Caco-2 (cell line): ENCODE measurements around the gene IGFLR1. TPM values are rescaled to one million over a fixed set of nuclear protein-coding genes. Genes with fewer than 3 reads are reported as not detected.

Source experiments
- BruUV-seq: library from RNA; stranded (reverse); fragments of 400-500 nt; replicated peaks from 2 replicates; lab custom pipeline; 2021; lab: Mats Ljungman, UMichigan
- CTCF ChIA-PET: fragments of 300-600 bp; sonication (Branson Sonifier 250); formaldehyde crosslinking; loops from one replicate; lab custom pipeline; 2022; ENCODE audit warnings: antibody characterized with exemption; lab: Charles Lee
- POLR2A ChIA-PET: fragments of 300-600 bp; sonication (Branson Sonifier 250); formaldehyde crosslinking; loops from one replicate; lab custom pipeline; 2022; ENCODE audit warnings: antibody characterized with exemption; lab: Charles Lee
- DNase-seq, 2 experiments: peaks; one replicate each; pipeline versions ENCODE4 v3.0.0 to v3.0.0-alpha.2; 2020 to 2022
- H3K27me3 ChIP-seq: replicated peaks from 2 replicates; pipeline ENCODE4 v1.6.0; 2011; ENCODE audit warnings: low read length; ENCODE audit not compliant: control insufficient read depth, insufficient read depth
- H3K36me3 ChIP-seq: 2 replicates; pipeline ENCODE4 v1.5.1; 2011; ENCODE audit warnings: low read length; ENCODE audit not compliant: control insufficient read depth, insufficient read depth
- H3K4me1 ChIP-seq: fragments of 250-450 bp; sonication (Bioruptor Pico); 2 replicates; pipeline ENCODE4 v1.5.1; 2020; ENCODE audit warnings: mild to moderate bottlenecking
- H3K4me3 ChIP-seq: 2 replicates; pipeline ENCODE4 v1.5.1; 2011; ENCODE audit warnings: low read depth, mild to moderate bottlenecking, control low read depth, low read length
- H3K9me3 ChIP-seq: fragments of 250-450 bp; sonication (Bioruptor Pico); 2 replicates; pipeline ENCODE4 v1.5.1; 2020; ENCODE audit warnings: mild to moderate bottlenecking, moderate library complexity
- H3K27ac Mint-ChIP-seq: one replicate; pipeline ENCODE4 v1.8.0; 2022; ENCODE audit warnings: mixed read lengths; ENCODE audit not compliant: unreplicated experiment
- H3K27me3 Mint-ChIP-seq: one replicate; pipeline ENCODE4 v1.8.0; 2022; ENCODE audit warnings: mixed read lengths; ENCODE audit not compliant: insufficient read depth, unreplicated experiment
- H3K36me3 Mint-ChIP-seq: one replicate; pipeline ENCODE4 v1.8.0; 2022; ENCODE audit warnings: mild to moderate bottlenecking, mixed read lengths; ENCODE audit not compliant: insufficient read depth, unreplicated experiment
- H3K4me1 Mint-ChIP-seq: one replicate; pipeline ENCODE4 v1.8.0; 2022; ENCODE audit warnings: low read depth, mixed read lengths; ENCODE audit not compliant: unreplicated experiment
- H3K4me3 Mint-ChIP-seq: one replicate; pipeline ENCODE4 v1.8.0; 2022; ENCODE audit warnings: mild to moderate bottlenecking, moderate library complexity, mixed read lengths; ENCODE audit not compliant: unreplicated experiment
- H3K9me3 Mint-ChIP-seq: one replicate; pipeline ENCODE4 v1.8.0; 2022; ENCODE audit warnings: mixed read lengths; ENCODE audit not compliant: unreplicated experiment
- CTCF ChIP-seq, 2 experiments: fragments of 200-600 bp in 1 of 2; IDR thresholded peaks; 1 replicate in 1 of 2; 2 replicates in 1 of 2; pipeline versions ENCODE4 v1.5.1 to v1.8.0; 2011 to 2022; ENCODE audit warnings: antibody characterized with exemption in 1 of 2, control low read depth in 1 of 2, inconsistent platforms in 1 of 2, low read depth in 1 of 2, low read length in 1 of 2, mild to moderate bottlenecking in 1 of 2, moderate library complexity in 1 of 2; ENCODE audit not compliant: insufficient read depth in 1 of 2, severe bottlenecking in 1 of 2, unreplicated experiment in 1 of 2
- intact Hi-C: fragments of 100-400 bp; cut with micrococcal nuclease; formaldehyde crosslinking; loops from one replicate; pipeline ENCODE4 v1.10.0; 2022; ENCODE audit not compliant: unreplicated experiment
- total RNA-seq: library from RNA; stranded (reverse); gene quantifications from 2 replicates; pipeline ENCODE4 v1.2.3, GENCODE V29; 2022

Gene IGFLR1
- total RNA-seq, 1 experiment from 2014 or later = 11.3 TPM

GRCh38 chr19:35748106-35749020 lies 6.1 kb upstream of the IGFLR1 start, which contains the start of gene LIN37:
Gene LIN37, plus strand, starts transcription at chr19:35748576. Its CDS starts 149 bp downstream, at chr19:35748725.
- Histone ChIP-seq H3K4me1 (peaks cover 7% of the 10 kb centered on the region), H3K4me3 (peak within 1 kb of the TSS; percentile 58), H3K9me3 (no peaks in the 10 kb centered on the region), H3K36me3 (no peaks in the 10 kb centered on the region), H3K27me3 (no peaks in the 10 kb centered on the region)
- ChIA-PET POLR2A (interaction anchor here (0.7 to 1.4 kb wide), 11 partner anchors 8 to 306 kb away, joined by 3 to 12 read pairs (median 4); partner anchors contain the start of genes COX6B1 and THAP8), CTCF (interaction anchor here (0.5 to 1.5 kb wide), 8 partner anchors 8 to 261 kb away, joined by 3 to 14 read pairs (median 4); no protein-coding TSS in a partner anchor)
- H3K27ac Mint-ChIP-seq = peak within 1 kb of the TSS; percentile 71
- BruUV-seq = TSS peak; percentile 24
- peak; percentile 99 for DNase-seq
- H3K9me3 Mint-ChIP-seq = no peaks in the 10 kb centered on the region
- intact Hi-C loops = loop anchor here (1.0 kb wide), 2 partner anchors 10 to 31 kb away; partner anchors contain the start of gene PROSER3
- peaks cover 39% of the 10 kb centered on the region for H3K36me3 Mint-ChIP-seq
- peaks cover 18% of the 10 kb centered on the region for H3K4me1 Mint-ChIP-seq
- TF ChIP-seq CTCF (IDR thresholded peaks at IDR 0.05; ENCODE audit: insufficient read depth in 1 of 2, low read depth in 1 of 2, low read length in 1 of 2, severe bottlenecking in 1 of 2, unreplicated experiment in 1 of 2) = no peak
- H3K27me3 Mint-ChIP-seq = no peaks in the 10 kb centered on the region
- H3K4me3 Mint-ChIP-seq = peak within 1 kb of the TSS; percentile 89

- Mint-ChIP-seq H3K36me3 (peaks cover 54% of the 10 kb centered on the region), H3K27me3 (no peaks in the 10 kb centered on the region), H3K27ac (peak overlapping the region; percentile 98), H3K4me1 (peaks cover 23% of the 10 kb centered on the region), H3K9me3 (no peaks in the 10 kb centered on the region), H3K4me3 (peak overlapping the region; percentile 93)
- peaks cover 7% of the 10 kb centered on the region for H3K4me1 ChIP-seq
- intact Hi-C loops = no loop called here
- DNase-seq = no peak
- BruUV-seq = no TSS peak
- CTCF ChIA-PET = interaction anchor here (0.7 to 1.6 kb wide), 3 partner anchors 10 to 476 kb away, joined by 6 to 12 read pairs (median 6); no protein-coding TSS in a partner anchor
- H3K4me3 ChIP-seq = no peak overlapping the region; the same call in 1 of the 2 replicates
- no peak for TF ChIP-seq CTCF (IDR thresholded peaks at IDR 0.05; ENCODE audit: insufficient read depth in 1 of 2, low read depth in 1 of 2, low read length in 1 of 2, severe bottlenecking in 1 of 2, unreplicated experiment in 1 of 2)
- H3K27me3 ChIP-seq = no peaks in the 10 kb centered on the region
- H3K36me3 ChIP-seq = no peaks in the 10 kb centered on the region
- H3K9me3 ChIP-seq = no peaks in the 10 kb centered on the region
- POLR2A ChIA-PET = no interaction called here
Measured at GRCh38 chr19:35746531-35746930, 4.3 kb upstream of the IGFLR1 start.

- Histone ChIP-seq H3K4me1 (peaks cover 7% of the 10 kb centered on the region), H3K36me3 (no peaks in the 10 kb centered on the region), H3K27me3 (no peaks in the 10 kb centered on the region), H3K9me3 (no peaks in the 10 kb centered on the region), H3K4me3 (peak overlapping the region; percentile 48)
- Mint-ChIP-seq H3K4me1 (peaks cover 23% of the 10 kb centered on the region), H3K36me3 (peaks cover 55% of the 10 kb centered on the region), H3K4me3 (peak overlapping the region; percentile 93), H3K27me3 (no peaks in the 10 kb centered on the region), H3K9me3 (no peaks in the 10 kb centered on the region), H3K27ac (peak overlapping the region; percentile 98)
- POLR2A ChIA-PET = interaction anchor here (0.7 to 1.0 kb wide), 3 partner anchors 11 to 268 kb away, joined by 3 to 14 read pairs (median 3); partner anchors contain the start of gene ALKBH6
- BruUV-seq = no TSS peak
- DNase-seq = no peak
- TF ChIP-seq CTCF (IDR thresholded peaks at IDR 0.05; ENCODE audit: insufficient read depth in 1 of 2, low read depth in 1 of 2, low read length in 1 of 2, severe bottlenecking in 1 of 2, unreplicated experiment in 1 of 2) = no peak
- CTCF ChIA-PET = interaction anchor here (1.4 to 1.9 kb wide), 4 partner anchors 9 to 185 kb away, joined by 6 to 12 read pairs (median 8); no protein-coding TSS in a partner anchor
- intact Hi-C loops = no loop called here
Measured at GRCh38 chr19:35746087-35746462, 3.8 kb upstream of the IGFLR1 start.
